ENCODE measurements around the gene GGTA1.

GRCh38 chr9:121541256-121541655, 41.6 kb upstream of the GGTA1 start:
- TF ChIP-seq GTF2I (CRISPR knock-in tag; conservative IDR thresholded peaks at IDR 0.05) (no peak), NFE2L1 (CRISPR knock-in tag; IDR thresholded peaks at IDR 0.05) (no peak), CTCF (IDR thresholded peaks at IDR 0.05) (no peak), ATF6 (CRISPR knock-in tag; IDR thresholded peaks at IDR 0.05) (no peak)
